ENCODE results near the gene STAT4.
A peak's percentile ranks its signal among the peaks of the same experiment; 100 is the strongest.

GRCh38 chr2:191166111-191166755 lies 15.4 kb upstream of the STAT4 start:
- TF ChIP-seq, protein P1, sequence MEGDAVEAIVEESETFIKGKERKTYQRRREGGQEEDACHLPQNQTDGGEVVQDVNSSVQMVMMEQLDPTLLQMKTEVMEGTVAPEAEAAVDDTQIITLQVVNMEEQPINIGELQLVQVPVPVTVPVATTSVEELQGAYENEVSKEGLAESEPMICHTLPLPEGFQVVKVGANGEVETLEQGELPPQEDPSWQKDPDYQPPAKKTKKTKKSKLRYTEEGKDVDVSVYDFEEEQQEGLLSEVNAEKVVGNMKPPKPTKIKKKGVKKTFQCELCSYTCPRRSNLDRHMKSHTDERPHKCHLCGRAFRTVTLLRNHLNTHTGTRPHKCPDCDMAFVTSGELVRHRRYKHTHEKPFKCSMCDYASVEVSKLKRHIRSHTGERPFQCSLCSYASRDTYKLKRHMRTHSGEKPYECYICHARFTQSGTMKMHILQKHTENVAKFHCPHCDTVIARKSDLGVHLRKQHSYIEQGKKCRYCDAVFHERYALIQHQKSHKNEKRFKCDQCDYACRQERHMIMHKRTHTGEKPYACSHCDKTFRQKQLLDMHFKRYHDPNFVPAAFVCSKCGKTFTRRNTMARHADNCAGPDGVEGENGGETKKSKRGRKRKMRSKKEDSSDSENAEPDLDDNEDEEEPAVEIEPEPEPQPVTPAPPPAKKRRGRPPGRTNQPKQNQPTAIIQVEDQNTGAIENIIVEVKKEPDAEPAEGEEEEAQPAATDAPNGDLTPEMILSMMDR (IDR thresholded peaks at IDR 0.05; ENCODE audit: low read depth, low read length, missing input control), result no peak
- no peak for TF ChIP-seq REST (IDR thresholded peaks at IDR 0.05)
- TF ChIP-seq RAD21 (IDR thresholded peaks at IDR 0.05), result peak; percentile 32 to 42
- TF ChIP-seq, protein P2, sequence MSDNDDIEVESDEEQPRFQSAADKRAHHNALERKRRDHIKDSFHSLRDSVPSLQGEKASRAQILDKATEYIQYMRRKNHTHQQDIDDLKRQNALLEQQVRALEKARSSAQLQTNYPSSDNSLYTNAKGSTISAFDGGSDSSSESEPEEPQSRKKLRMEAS (IDR thresholded peaks at IDR 0.05), result peak; percentile 65

All from liver (tissue), 3 donors.